HEK293T (cell line): Measurements from ENCODE around the gene GULP1.

Experiments used
- CTCF ChIA-PET: fragments of 350-600 bp; formaldehyde crosslinking; extraction: SDS; loops from one replicate; lab custom pipeline; 2021; ENCODE audit warnings: antibody characterized with exemption, inconsistent platforms; lab: Yijun Ruan, JAX
- POLR2A ChIA-PET: fragments of 350-600 bp; formaldehyde crosslinking; extraction: SDS; loops from one replicate; lab custom pipeline; 2020; ENCODE audit warnings: antibody characterized with exemption, inconsistent platforms; lab: Yijun Ruan, JAX
- DNase-seq: peaks from one replicate; pipeline ENCODE4 v3.0.0; 2012; ENCODE audit warnings: mixed read lengths; ENCODE audit errors: extremely low spot score
- ARNT ChIP-seq: fragments of 450-650 bp; IDR thresholded peaks from 2 replicates; pipeline ENCODE4 v1.6.1; 2017; ENCODE audit warnings: mild to moderate bottlenecking
- BHLHE40 ChIP-seq: fragments of 450-650 bp; IDR thresholded peaks from 2 replicates; pipeline ENCODE4 v1.6.1; 2016; ENCODE audit warnings: mild to moderate bottlenecking, moderate library complexity, borderline replicate concordance
- CTBP1 ChIP-seq: fragments of 450-650 bp; IDR thresholded peaks from 2 replicates; pipeline ENCODE4 v1.6.1; 2016; ENCODE audit warnings: borderline replicate concordance
- ELF4 ChIP-seq: fragments of 450-650 bp; IDR thresholded peaks from 2 replicates; pipeline ENCODE4 v1.6.1; 2017; ENCODE audit warnings: antibody characterized with exemption
- FOXA1 ChIP-seq: fragments of 450-650 bp; IDR thresholded peaks from 2 replicates; pipeline ENCODE4 v1.6.1; 2016; ENCODE audit warnings: mild to moderate bottlenecking
- FOXK2 ChIP-seq: fragments of 450-650 bp; IDR thresholded peaks from 2 replicates; pipeline ENCODE4 v1.6.1; 2016; ENCODE audit warnings: mild to moderate bottlenecking
- FOXM1 ChIP-seq: fragments of 450-650 bp; IDR thresholded peaks from 2 replicates; pipeline ENCODE4 v1.6.1; 2017; ENCODE audit warnings: mild to moderate bottlenecking, borderline replicate concordance
- HDGF ChIP-seq: fragments of 450-650 bp; IDR thresholded peaks from 2 replicates; pipeline ENCODE4 v1.6.1; 2017; ENCODE audit warnings: antibody characterized with exemption, borderline replicate concordance
- L3MBTL2 ChIP-seq: fragments of 450-650 bp; conservative IDR thresholded peaks from 2 replicates; pipeline ENCODE4 v1.6.1; 2016; ENCODE audit warnings: mild to moderate bottlenecking
- LEF1 ChIP-seq: fragments of 450-650 bp; IDR thresholded peaks from 2 replicates; pipeline ENCODE4 v1.6.1; 2017; ENCODE audit warnings: mild to moderate bottlenecking, borderline replicate concordance
- NFRKB ChIP-seq: fragments of 450-650 bp; IDR thresholded peaks from 2 replicates; pipeline ENCODE4 v1.6.1; 2016; ENCODE audit warnings: mild to moderate bottlenecking, moderate library complexity
- SP1 ChIP-seq: fragments of 450-650 bp; IDR thresholded peaks from 2 replicates; pipeline ENCODE4 v1.6.1; 2017
- SUZ12 ChIP-seq: fragments of 450-650 bp; IDR thresholded peaks from 2 replicates; pipeline ENCODE4 v1.6.1; 2016; ENCODE audit warnings: mild to moderate bottlenecking
- TARDBP ChIP-seq: fragments of 450-650 bp; IDR thresholded peaks from 2 replicates; pipeline ENCODE4 v1.6.1; 2016
- ZNF384 ChIP-seq: fragments of 450-650 bp; IDR thresholded peaks from 2 replicates; pipeline ENCODE4 v1.6.1; 2016
- TF ChIP-seq, protein P1 (sequence below): fragments of 450-650 bp; IDR thresholded peaks from 2 replicates; pipeline ENCODE4 v1.6.1; 2016

Gene GULP1

DNA sequence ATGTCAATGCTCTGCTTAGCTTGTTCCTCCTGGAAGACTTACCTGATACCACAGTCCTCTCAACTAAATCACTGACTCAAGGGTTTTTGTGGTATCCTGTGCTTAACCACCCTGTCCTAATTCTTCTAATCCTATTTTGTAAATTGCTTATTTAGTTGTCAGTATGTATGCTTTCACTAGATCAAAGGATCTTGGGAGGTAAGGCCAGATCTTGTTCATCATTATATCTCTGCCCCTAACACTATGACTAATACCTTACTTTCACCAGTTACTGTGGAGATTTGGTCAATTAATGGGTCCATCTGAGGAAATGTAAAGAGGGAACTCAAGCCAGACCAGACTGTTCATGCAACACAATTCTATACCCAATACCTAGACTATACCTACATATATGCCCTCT, 203.2 kb downstream of the GULP1 start:
- no peak for DNase-seq
- CTCF ChIA-PET: no interaction called here
- TF ChIP-seq BHLHE40 (no peak), HDGF (no peak)
- POLR2A ChIA-PET: no interaction called here

DNA sequence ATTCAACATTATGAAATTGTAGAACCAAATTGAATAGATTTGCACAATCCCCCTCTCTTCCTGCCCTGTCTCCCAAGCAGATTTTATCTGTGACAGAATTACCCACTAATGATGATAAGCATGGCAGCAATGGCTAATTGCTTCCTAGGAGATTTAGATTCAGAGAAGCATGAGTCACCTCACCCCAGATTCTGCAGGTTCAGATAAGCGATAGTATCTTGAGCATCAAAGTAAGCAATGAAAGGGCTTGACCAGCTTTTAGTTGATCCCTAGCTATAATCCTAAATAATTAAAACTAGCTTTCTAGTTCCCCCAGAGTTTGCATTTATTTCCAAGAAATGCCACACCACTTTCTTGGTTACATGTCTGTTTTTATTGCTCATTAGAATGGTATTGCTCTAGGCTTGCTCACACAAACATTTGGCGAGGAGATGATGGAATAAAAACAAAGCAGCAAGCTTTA, 204.3 kb downstream of the GULP1 start:
- ChIA-PET POLR2A (no interaction called here), CTCF (no interaction called here)
- TF ChIP-seq, protein P1, sequence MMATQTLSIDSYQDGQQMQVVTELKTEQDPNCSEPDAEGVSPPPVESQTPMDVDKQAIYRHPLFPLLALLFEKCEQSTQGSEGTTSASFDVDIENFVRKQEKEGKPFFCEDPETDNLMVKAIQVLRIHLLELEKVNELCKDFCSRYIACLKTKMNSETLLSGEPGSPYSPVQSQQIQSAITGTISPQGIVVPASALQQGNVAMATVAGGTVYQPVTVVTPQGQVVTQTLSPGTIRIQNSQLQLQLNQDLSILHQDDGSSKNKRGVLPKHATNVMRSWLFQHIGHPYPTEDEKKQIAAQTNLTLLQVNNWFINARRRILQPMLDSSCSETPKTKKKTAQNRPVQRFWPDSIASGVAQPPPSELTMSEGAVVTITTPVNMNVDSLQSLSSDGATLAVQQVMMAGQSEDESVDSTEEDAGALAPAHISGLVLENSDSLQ: no peak
- TF ChIP-seq ZNF384: no peak
- no peak for TF ChIP-seq FOXM1
- no peak for TF ChIP-seq BHLHE40
- no peak for TF ChIP-seq FOXK2
- no peak for TF ChIP-seq HDGF
- TF ChIP-seq NFRKB: no peak
- TF ChIP-seq TARDBP: no peak
- TF ChIP-seq SP1: no peak
- TF ChIP-seq SUZ12: no peak
- no peak for TF ChIP-seq ARNT
- TF ChIP-seq ELF4: no peak
- TF ChIP-seq CTBP1: no peak
- TF ChIP-seq L3MBTL2: no peak
- no peak for DNase-seq

DNA sequence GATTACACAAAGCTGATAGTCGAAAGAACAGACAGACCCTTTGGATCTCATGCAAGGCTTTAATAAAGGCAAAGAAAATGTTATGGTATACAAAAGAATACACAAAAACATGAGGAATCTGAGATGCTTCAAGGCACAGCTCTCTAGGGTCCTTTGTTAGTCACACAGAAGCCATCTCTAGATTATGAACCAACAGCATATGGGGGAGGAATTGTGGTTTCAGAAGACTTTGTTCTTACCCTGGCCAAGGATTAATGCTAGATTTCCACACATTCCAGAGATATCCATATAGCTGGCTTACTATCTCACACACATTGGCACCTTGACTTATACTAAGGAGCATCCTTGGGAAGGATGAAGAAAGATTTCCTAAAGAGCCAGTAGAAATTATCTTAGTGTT, 206.1 kb downstream of the GULP1 start:
- DNase-seq: no peak
- POLR2A ChIA-PET: no interaction called here
- TF ChIP-seq FOXA1: no peak
- CTCF ChIA-PET: no interaction called here

DNA sequence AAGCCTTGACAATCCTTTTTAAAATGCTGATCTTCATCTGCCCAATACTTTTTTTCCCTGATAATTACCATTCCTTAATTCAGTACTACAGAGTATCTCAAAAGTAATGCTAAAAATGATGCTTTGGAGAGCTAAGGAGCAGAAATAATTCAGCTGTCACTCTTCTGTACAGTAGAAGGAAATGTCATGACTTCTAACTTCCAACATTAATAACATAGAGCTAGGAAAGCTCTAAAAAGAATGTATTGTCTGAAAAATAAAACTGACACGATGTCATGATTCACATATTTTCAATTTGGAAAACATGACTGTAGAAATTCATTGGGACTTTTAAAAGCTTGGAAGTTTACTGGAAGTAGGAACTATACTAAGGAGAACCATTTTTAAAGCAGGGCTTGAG, 212.3 kb downstream of the GULP1 start:
- ChIA-PET CTCF (no interaction called here), POLR2A (interaction anchor here (1.1 kb wide), 1 partner anchor 211 kb away, joined by 4 read pairs; no protein-coding TSS in a partner anchor)
- no peak for DNase-seq
- no peak for TF ChIP-seq FOXM1
- no peak for TF ChIP-seq FOXK2
- no peak for TF ChIP-seq ARNT
- no peak for TF ChIP-seq CTBP1
- no peak for TF ChIP-seq NFRKB
- no peak for TF ChIP-seq SP1
- no peak for TF ChIP-seq SUZ12
- no peak for TF ChIP-seq ZNF384
- no peak for TF ChIP-seq TARDBP
- no peak for TF ChIP-seq BHLHE40
- TF ChIP-seq, protein P1: no peak

DNA sequence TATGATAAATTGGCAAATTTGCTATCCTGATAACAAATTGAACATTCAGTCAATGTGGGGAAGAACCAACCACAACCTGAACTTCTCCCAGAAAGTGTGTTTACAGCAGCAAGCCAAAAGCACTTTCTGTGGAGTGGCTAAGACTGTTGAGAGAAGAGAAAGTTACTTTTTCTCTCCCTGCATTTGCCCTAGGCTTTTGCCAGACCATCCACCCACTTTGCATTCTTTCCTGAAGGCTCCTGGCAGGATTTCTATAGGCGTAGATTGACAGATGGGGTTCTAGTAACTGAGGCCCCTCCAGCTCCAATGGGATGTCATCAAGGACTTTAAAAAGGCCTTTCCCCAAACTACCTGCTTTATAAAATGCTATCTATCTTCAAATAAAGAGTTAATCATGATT, 215.2 kb downstream of the GULP1 start:
- TF ChIP-seq TARDBP: no peak
- no peak for TF ChIP-seq L3MBTL2
- no peak for TF ChIP-seq FOXA1
- TF ChIP-seq SP1: no peak
- TF ChIP-seq, protein P1: no peak
- TF ChIP-seq NFRKB: no peak
- TF ChIP-seq ZNF384: no peak
- no peak for TF ChIP-seq CTBP1
- no peak for TF ChIP-seq FOXM1
- no peak for TF ChIP-seq HDGF
- TF ChIP-seq ARNT: no peak
- no peak for TF ChIP-seq LEF1
- TF ChIP-seq SUZ12: no peak
- TF ChIP-seq ELF4: no peak
- DNase-seq: no peak
- ChIA-PET CTCF (no interaction called here), POLR2A (no interaction called here)

DNA sequence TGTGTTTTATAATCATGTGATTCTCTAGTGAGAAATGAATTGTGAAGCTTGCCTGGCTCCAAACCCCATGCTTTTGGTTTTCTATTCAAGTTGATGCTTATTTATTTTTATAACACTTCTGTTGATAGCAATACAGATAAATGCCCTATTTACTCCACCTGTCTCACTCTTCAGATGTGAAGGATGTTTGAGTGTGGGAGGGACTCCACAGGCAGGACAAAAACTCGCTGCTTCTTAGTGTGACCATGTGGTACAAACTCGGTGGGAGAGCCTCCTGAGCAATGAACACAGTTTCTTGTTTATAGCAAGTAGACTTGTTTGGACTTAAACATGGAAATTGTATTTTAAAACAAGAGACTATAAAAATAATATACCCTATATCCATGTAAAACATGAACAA, 219.7 kb downstream of the GULP1 start:
- no peak for TF ChIP-seq ARNT
- TF ChIP-seq HDGF: no peak
- no peak for TF ChIP-seq TARDBP
- no peak for TF ChIP-seq L3MBTL2
- ChIA-PET CTCF (interaction anchor here (1.1 kb wide), 1 partner anchor 208 kb away, joined by 3 read pairs; no protein-coding TSS in a partner anchor), POLR2A (no interaction called here)
- no peak for DNase-seq

DNA sequence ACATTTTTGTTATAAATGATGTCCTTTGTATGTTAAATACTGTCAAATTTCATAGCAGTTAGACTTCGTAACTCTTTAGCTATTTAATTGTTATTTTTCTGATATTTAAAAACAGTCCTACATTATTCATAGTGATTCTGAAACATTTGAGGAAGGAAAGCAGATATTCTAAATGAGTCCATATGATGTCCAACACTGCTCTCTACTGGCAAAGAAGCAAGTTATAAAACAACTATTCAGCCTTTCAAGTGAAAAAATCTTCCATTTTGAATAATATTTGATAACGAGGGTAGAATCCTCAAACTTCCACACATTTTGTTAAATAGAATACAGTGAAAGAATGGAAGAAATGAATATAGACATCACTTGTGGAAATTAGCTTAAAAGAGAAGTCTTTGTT, 220.8 kb downstream of the GULP1 start:
- TF ChIP-seq CTBP1 (no peak), FOXM1 (no peak), FOXA1 (no peak), ELF4 (no peak), ZNF384 (no peak), SP1 (no peak), LEF1 (no peak), NFRKB (no peak), SUZ12 (no peak)
- DNase-seq: peak; percentile 22
- POLR2A ChIA-PET: no interaction called here
- CTCF ChIA-PET: interaction anchor here (1.1 kb wide), 1 partner anchor 209 kb away, joined by 3 read pairs; no protein-coding TSS in a partner anchor
